ENCODE data around the gene COL20A1.

- no peak for TF ChIP-seq POLR2A (IDR thresholded peaks at IDR 0.05; ENCODE audit: low read depth)
- TF ChIP-seq EP300 (IDR thresholded peaks at IDR 0.05) = no peak
- no peak for TF ChIP-seq CTCF (IDR thresholded peaks at IDR 0.05)
These were observed 38.0 kb downstream of the COL20A1 start for GRCh38 chr20:63330940-63331339.

Data from esophagus muscularis mucosa (tissue), 4 donors.